PC-3 (cell line): ENCODE data around the gene KRTAP2-2.

Source experiments
- CTCF ChIP-seq: fragments of 300-600 bp; sonication (generic); conservative IDR thresholded peaks from 2 replicates; pipeline ENCODE4 v1.5.1; 2017; ENCODE audit warnings: antibody characterized with exemption, low read depth, mild to moderate bottlenecking, low read length
- EZH2 ChIP-seq: fragments of 300-600 bp; sonication (generic); IDR thresholded peaks from one replicate; pipeline ENCODE4 v1.6.1; 2017; ENCODE audit warnings: antibody characterized with exemption, mild to moderate bottlenecking, low read length; ENCODE audit not compliant: unreplicated experiment
- EZH2phosphoT487 ChIP-seq: fragments of 300-600 bp; sonication (generic); IDR thresholded peaks from 2 replicates; pipeline ENCODE4 v1.6.1; 2018; ENCODE audit warnings: mild to moderate bottlenecking, antibody characterized with exemption, low read length, borderline replicate concordance

- TF ChIP-seq CTCF (no peak), EZH2phosphoT487 (no peak), EZH2 (no peak)
Observed at GRCh38 chr17:41013181-41013580, 41.8 kb downstream of the KRTAP2-2 start.
